ENCODE results near the gene ARRDC3.

GRCh38 chr5:91367344-91367743 lies 15.8 kb downstream of the ARRDC3 start:
- TF ChIP-seq, protein P1, sequence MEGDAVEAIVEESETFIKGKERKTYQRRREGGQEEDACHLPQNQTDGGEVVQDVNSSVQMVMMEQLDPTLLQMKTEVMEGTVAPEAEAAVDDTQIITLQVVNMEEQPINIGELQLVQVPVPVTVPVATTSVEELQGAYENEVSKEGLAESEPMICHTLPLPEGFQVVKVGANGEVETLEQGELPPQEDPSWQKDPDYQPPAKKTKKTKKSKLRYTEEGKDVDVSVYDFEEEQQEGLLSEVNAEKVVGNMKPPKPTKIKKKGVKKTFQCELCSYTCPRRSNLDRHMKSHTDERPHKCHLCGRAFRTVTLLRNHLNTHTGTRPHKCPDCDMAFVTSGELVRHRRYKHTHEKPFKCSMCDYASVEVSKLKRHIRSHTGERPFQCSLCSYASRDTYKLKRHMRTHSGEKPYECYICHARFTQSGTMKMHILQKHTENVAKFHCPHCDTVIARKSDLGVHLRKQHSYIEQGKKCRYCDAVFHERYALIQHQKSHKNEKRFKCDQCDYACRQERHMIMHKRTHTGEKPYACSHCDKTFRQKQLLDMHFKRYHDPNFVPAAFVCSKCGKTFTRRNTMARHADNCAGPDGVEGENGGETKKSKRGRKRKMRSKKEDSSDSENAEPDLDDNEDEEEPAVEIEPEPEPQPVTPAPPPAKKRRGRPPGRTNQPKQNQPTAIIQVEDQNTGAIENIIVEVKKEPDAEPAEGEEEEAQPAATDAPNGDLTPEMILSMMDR (IDR thresholded peaks at IDR 0.05; ENCODE audit: low read length) = no peak
- no peak for TF ChIP-seq EZH2 (IDR thresholded peaks at IDR 0.05; ENCODE audit: borderline replicate concordance, low read length)
